ENCODE results near the gene SLC2A9. TPM values are rescaled to one million over a fixed set of nuclear protein-coding genes. Genes with fewer than 3 reads are reported as not detected.

The SLC2A9 gene
- under 1 TPM; 0.19 to 0.89 (median 0.62) TPM for total RNA-seq

GRCh38 chr4:10020871-10021652, at the start of gene SLC2A9:
TSS of gene SLC2A9 (minus strand) at chr4:10021497. CDS start at chr4:10021429, 68 bp downstream.
- no peaks in the 10 kb centered on the region for H3K9me3 ChIP-seq
- no peak for TF ChIP-seq POLR2A (IDR thresholded peaks at IDR 0.05)
- TF ChIP-seq CTCF (IDR thresholded peaks at IDR 0.05 in 4 of 5, conservative IDR thresholded peaks at IDR 0.05 in 1 of 5), result no peak
- in situ Hi-C loops (cut with MboI; ENCODE audit: low sequenced_read_pairs in 4 of 4), result loop anchor here in 1 of 4 donors (25.0 kb wide), 1 partner anchor 391 kb away; no protein-coding TSS in a partner anchor
- no peaks in the 10 kb centered on the region for H3K36me3 ChIP-seq
- peak within 1 kb of the TSS; percentile 82 to 91 (median 88) for H3K27ac ChIP-seq
- no peak within 1 kb of the TSS for H3K4me3 ChIP-seq
- H3K27me3 ChIP-seq, result no peaks in the 10 kb centered on the region
- H3K4me1 ChIP-seq, result peaks cover 16 to 34% of the 10 kb centered on the region in 2 donors
- ATAC-seq, result no peak
- peak in 1 of 2 donors; percentile 49 for DNase-seq
- intact Hi-C loops (cut with DNase I; ENCODE audit: low total_unique reads), result no loop called here

GRCh38 chr4:10069075-10069642, 47.9 kb upstream of the SLC2A9 start:
- Histone ChIP-seq H3K4me3 (no peak overlapping the region), H3K4me1 (peaks cover 0 to 5% of the 10 kb centered on the region in 2 donors), H3K36me3 (peaks cover 0 to 26% of the 10 kb centered on the region in 2 donors), H3K27ac (no peak overlapping the region), H3K9me3 (no peaks in the 10 kb centered on the region), H3K27me3 (no peaks in the 10 kb centered on the region)
- in situ Hi-C loops (cut with MboI; ENCODE audit: low sequenced_read_pairs in 4 of 4) (no loop called here), intact Hi-C loops (cut with DNase I; ENCODE audit: low total_unique reads) (no loop called here)
- TF ChIP-seq POLR2A (IDR thresholded peaks at IDR 0.05), result no peak
- TF ChIP-seq CTCF (IDR thresholded peaks at IDR 0.05 in 4 of 5, conservative IDR thresholded peaks at IDR 0.05 in 1 of 5), result no peak
- ATAC-seq (no peak), DNase-seq (no peak)

GRCh38 chr4:10066670-10067651, 45.7 kb upstream of the SLC2A9 start:
- H3K36me3 ChIP-seq, result peaks cover 0 to 8% of the 10 kb centered on the region in 2 donors
- no peak overlapping the region for H3K27ac ChIP-seq
- no peak overlapping the region for H3K4me3 ChIP-seq
- in situ Hi-C loops (cut with MboI; ENCODE audit: low sequenced_read_pairs in 4 of 4), result no loop called here
- no peaks in the 10 kb centered on the region for H3K9me3 ChIP-seq
- ATAC-seq, result no peak
- H3K4me1 ChIP-seq, result peaks cover 0 to 8% of the 10 kb centered on the region in 2 donors
- H3K27me3 ChIP-seq, result no peaks in the 10 kb centered on the region
- intact Hi-C loops (cut with DNase I; ENCODE audit: low total_unique reads), result no loop called here
- no peak for DNase-seq
- TF ChIP-seq POLR2A (IDR thresholded peaks at IDR 0.05) (no peak), CTCF (IDR thresholded peaks at IDR 0.05 in 4 of 5, conservative IDR thresholded peaks at IDR 0.05 in 1 of 5) (no peak)

- H3K27ac ChIP-seq, result no peak overlapping the region
- H3K4me3 ChIP-seq, result no peak overlapping the region
- peaks cover 0 to 7% of the 10 kb centered on the region in 2 donors for H3K36me3 ChIP-seq
- intact Hi-C loops (cut with DNase I; ENCODE audit: low total_unique reads) (no loop called here), in situ Hi-C loops (cut with MboI; ENCODE audit: low sequenced_read_pairs in 4 of 4) (no loop called here)
- no peaks in the 10 kb centered on the region for H3K27me3 ChIP-seq
- no peaks in the 10 kb centered on the region for H3K9me3 ChIP-seq
- H3K4me1 ChIP-seq, result peaks cover 0 to 8% of the 10 kb centered on the region in 2 donors
- no peak for DNase-seq
- TF ChIP-seq POLR2A (IDR thresholded peaks at IDR 0.05) (no peak), CTCF (IDR thresholded peaks at IDR 0.05 in 4 of 5, conservative IDR thresholded peaks at IDR 0.05 in 1 of 5) (no peak)
- ATAC-seq, result no peak
Observed at GRCh38 chr4:10066206-10066605, 44.9 kb upstream of the SLC2A9 start.

All from gastrocnemius medialis (tissue), 4 donors.